ENCODE results near the gene VGLL4.

The VGLL4 gene

DNA sequence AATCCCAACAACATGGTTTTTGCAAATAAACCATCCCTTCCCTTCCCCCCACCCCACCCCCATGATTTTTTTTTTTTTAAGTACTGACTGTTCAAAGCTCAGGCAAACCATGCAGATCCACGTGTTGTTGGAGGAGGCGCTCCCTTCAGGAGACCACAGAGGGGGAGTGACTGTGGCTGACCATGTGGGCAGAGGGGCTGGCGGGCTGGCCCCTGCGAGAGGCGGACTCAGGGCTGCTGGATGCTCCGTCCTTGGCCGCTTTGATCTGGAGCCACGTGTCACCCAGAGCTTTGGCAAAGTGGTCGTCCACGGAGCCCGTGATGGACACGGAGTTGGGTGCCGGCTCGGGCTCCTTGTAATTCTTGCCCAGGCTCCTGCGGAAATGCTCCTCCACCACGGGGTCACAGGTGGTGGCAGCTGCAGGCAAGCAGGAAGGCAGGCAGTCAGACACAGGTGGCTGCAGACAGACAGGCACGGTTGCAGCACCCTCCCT, 85.3 kb downstream of the VGLL4 start:
- Histone ChIP-seq H3K4me3 (ENCODE audit: low read depth in 1 of 2, low read length in 2 of 2) (no peak overlapping the region), H3K9ac (ENCODE audit: low read depth, low read length) (no peak overlapping the region), H4K20me1 (ENCODE audit: insufficient read depth, low read length) (peaks cover 94% of the 10 kb centered on the region), H3K27ac (ENCODE audit: low read length) (no peak overlapping the region), H2AFZ (ENCODE audit: low read depth, low read length) (no peak overlapping the region), H3K4me2 (ENCODE audit: insufficient read depth, low read length) (no peak overlapping the region), H3K4me1 (ENCODE audit: insufficient read depth, low read length) (no peaks in the 10 kb centered on the region), H3K36me3 (ENCODE audit: insufficient read depth, low read length) (peaks cover 100% of the 10 kb centered on the region), H3K9me3 (ENCODE audit: insufficient read depth, low read length, severe bottlenecking) (no peaks in the 10 kb centered on the region), H3K79me2 (ENCODE audit: insufficient read depth, low read length) (peaks cover 59% of the 10 kb centered on the region), H3K27me3 (ENCODE audit: insufficient read depth, low read length, poor library complexity) (no peaks in the 10 kb centered on the region)
- no peak for DNase-seq
- no peak for ATAC-seq (ENCODE audit: insufficient read depth, low read depth)
- no peak for TF ChIP-seq EZH2 (IDR thresholded peaks at IDR 0.05; ENCODE audit: borderline replicate concordance, low read depth, low read length, severe bottlenecking)
- TF ChIP-seq, protein P1, sequence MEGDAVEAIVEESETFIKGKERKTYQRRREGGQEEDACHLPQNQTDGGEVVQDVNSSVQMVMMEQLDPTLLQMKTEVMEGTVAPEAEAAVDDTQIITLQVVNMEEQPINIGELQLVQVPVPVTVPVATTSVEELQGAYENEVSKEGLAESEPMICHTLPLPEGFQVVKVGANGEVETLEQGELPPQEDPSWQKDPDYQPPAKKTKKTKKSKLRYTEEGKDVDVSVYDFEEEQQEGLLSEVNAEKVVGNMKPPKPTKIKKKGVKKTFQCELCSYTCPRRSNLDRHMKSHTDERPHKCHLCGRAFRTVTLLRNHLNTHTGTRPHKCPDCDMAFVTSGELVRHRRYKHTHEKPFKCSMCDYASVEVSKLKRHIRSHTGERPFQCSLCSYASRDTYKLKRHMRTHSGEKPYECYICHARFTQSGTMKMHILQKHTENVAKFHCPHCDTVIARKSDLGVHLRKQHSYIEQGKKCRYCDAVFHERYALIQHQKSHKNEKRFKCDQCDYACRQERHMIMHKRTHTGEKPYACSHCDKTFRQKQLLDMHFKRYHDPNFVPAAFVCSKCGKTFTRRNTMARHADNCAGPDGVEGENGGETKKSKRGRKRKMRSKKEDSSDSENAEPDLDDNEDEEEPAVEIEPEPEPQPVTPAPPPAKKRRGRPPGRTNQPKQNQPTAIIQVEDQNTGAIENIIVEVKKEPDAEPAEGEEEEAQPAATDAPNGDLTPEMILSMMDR (IDR thresholded peaks at IDR 0.05; ENCODE audit: borderline replicate concordance, extremely low read depth, low read length, poor library complexity, severe bottlenecking) = no peak

DNA sequence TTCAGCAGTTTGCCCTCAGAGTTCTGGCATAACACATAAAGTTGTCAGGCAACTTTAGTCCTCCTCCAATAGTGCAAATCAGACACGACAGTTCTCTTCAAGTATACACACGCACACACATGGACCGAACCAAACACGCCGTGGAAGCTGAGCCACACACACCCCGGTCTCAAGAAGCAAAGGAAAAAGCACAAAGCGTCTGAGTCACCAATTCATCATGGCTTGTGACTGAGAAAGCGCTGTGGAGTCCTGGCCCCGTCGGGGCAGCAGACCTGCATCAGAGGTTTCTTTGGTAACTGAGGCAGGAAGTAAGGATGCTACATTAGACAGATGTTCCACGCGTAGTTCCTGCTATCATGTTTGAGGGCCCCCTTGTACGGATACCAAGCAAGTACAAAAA, 85.7 kb downstream of the VGLL4 start:
- H3K9me3 ChIP-seq (ENCODE audit: insufficient read depth, low read length, severe bottlenecking) = no peaks in the 10 kb centered on the region
- no peaks in the 10 kb centered on the region for H3K4me1 ChIP-seq (ENCODE audit: insufficient read depth, low read length)
- peaks cover 99% of the 10 kb centered on the region for H3K36me3 ChIP-seq (ENCODE audit: insufficient read depth, low read length)
- no peak overlapping the region for H2AFZ ChIP-seq (ENCODE audit: low read depth, low read length)
- DNase-seq = no peak
- no peaks in the 10 kb centered on the region for H3K27me3 ChIP-seq (ENCODE audit: insufficient read depth, low read length, poor library complexity)
- H3K79me2 ChIP-seq (ENCODE audit: insufficient read depth, low read length) = peaks cover 55% of the 10 kb centered on the region
- TF ChIP-seq, protein P1 (IDR thresholded peaks at IDR 0.05; ENCODE audit: borderline replicate concordance, extremely low read depth, low read length, poor library complexity, severe bottlenecking) = no peak
- ATAC-seq (ENCODE audit: insufficient read depth, low read depth) = no peak
- no peak overlapping the region for H3K4me3 ChIP-seq (ENCODE audit: low read depth in 1 of 2, low read length in 2 of 2)
- H4K20me1 ChIP-seq (ENCODE audit: insufficient read depth, low read length) = peaks cover 94% of the 10 kb centered on the region
- H3K9ac ChIP-seq (ENCODE audit: low read depth, low read length) = no peak overlapping the region
- H3K27ac ChIP-seq (ENCODE audit: low read length) = no peak overlapping the region
- no peak overlapping the region for H3K4me2 ChIP-seq (ENCODE audit: insufficient read depth, low read length)

DNA sequence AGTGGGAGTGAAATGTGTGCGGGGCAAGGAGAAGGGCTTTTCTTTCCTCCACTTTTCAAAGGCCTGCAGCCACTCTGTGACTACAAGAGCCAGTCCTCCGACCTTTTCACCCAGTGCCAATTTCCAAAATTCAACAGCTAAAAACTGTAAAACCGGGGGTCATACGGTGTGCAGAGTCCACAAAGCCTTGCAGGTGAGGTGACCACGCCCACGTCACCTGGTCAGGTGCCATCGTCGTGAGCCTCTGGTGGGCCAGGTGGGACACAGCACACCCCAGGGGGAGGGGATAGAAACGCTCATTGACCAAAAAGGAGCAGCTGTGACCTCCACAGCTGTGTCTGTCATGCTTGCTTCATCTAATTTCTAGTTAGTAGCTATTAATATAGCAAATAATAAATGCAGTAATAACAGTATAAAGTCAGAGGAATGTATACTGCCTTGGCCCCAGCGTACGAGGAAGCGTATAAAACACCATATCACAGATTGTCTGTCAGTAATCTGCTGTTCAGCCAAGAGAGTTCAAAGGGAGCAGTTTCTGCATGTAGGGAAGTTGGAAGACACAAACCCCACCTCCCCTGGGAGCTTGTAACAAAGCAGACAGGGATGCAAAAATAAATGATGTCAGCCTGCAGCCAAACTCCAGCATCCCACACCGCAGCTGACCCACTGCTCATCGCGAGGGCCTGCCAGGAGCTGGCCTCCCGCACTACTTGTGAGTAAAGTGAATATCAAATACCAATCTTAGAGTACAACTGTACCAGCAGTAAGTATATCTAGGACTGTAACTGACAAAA, 86.7 kb downstream of the VGLL4 start:
- H3K9me3 ChIP-seq (ENCODE audit: insufficient read depth, low read length, severe bottlenecking) = no peaks in the 10 kb centered on the region
- no peak overlapping the region for H3K4me3 ChIP-seq (ENCODE audit: low read depth in 1 of 2, low read length in 2 of 2)
- H3K4me2 ChIP-seq (ENCODE audit: insufficient read depth, low read length) = no peak overlapping the region
- peaks cover 45% of the 10 kb centered on the region for H3K79me2 ChIP-seq (ENCODE audit: insufficient read depth, low read length)
- H2AFZ ChIP-seq (ENCODE audit: low read depth, low read length) = no peak overlapping the region
- H3K27me3 ChIP-seq (ENCODE audit: insufficient read depth, low read length, poor library complexity) = no peaks in the 10 kb centered on the region
- H3K4me1 ChIP-seq (ENCODE audit: insufficient read depth, low read length) = no peaks in the 10 kb centered on the region
- H4K20me1 ChIP-seq (ENCODE audit: insufficient read depth, low read length) = peaks cover 90% of the 10 kb centered on the region
- peaks cover 92% of the 10 kb centered on the region for H3K36me3 ChIP-seq (ENCODE audit: insufficient read depth, low read length)
- no peak for TF ChIP-seq EZH2 (IDR thresholded peaks at IDR 0.05; ENCODE audit: borderline replicate concordance, low read depth, low read length, severe bottlenecking)
- TF ChIP-seq, protein P1 (IDR thresholded peaks at IDR 0.05; ENCODE audit: borderline replicate concordance, extremely low read depth, low read length, poor library complexity, severe bottlenecking) = no peak
- H3K27ac ChIP-seq (ENCODE audit: low read length) = no peak overlapping the region
- no peak for ATAC-seq (ENCODE audit: insufficient read depth, low read depth)
- no peak for DNase-seq
- no peak overlapping the region for H3K9ac ChIP-seq (ENCODE audit: low read depth, low read length)
